ENCODE measurements around the gene NCOA3.

GRCh38 chr20:47653869-47654268 is 152.2 kb downstream of the NCOA3 start:
- TF ChIP-seq EZH2phosphoT487 (IDR thresholded peaks at IDR 0.05; ENCODE audit: borderline replicate concordance): no peak
- TF ChIP-seq, protein P1, sequence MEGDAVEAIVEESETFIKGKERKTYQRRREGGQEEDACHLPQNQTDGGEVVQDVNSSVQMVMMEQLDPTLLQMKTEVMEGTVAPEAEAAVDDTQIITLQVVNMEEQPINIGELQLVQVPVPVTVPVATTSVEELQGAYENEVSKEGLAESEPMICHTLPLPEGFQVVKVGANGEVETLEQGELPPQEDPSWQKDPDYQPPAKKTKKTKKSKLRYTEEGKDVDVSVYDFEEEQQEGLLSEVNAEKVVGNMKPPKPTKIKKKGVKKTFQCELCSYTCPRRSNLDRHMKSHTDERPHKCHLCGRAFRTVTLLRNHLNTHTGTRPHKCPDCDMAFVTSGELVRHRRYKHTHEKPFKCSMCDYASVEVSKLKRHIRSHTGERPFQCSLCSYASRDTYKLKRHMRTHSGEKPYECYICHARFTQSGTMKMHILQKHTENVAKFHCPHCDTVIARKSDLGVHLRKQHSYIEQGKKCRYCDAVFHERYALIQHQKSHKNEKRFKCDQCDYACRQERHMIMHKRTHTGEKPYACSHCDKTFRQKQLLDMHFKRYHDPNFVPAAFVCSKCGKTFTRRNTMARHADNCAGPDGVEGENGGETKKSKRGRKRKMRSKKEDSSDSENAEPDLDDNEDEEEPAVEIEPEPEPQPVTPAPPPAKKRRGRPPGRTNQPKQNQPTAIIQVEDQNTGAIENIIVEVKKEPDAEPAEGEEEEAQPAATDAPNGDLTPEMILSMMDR (conservative IDR thresholded peaks at IDR 0.05; ENCODE audit: low read length): no peak
